ENCODE measurements around the gene TAF4. TPM values are rescaled to one million over a fixed set of nuclear protein-coding genes. Genes with fewer than 3 reads are reported as not detected.

Gene TAF4
- total and polyA plus RNA-seq, 2 of the 13 experiments (the other 11 are each of a cell fraction or from before 2014, with no cell fraction given), result 5.9 to 12.0 TPM

- TF ChIP-seq, protein P1, sequence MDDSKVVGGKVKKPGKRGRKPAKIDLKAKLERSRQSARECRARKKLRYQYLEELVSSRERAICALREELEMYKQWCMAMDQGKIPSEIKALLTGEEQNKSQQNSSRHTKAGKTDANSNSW (CRISPR knock-in tag; IDR thresholded peaks at IDR 0.05; ENCODE audit: borderline replicate concordance), result no peak
- no peak for TF ChIP-seq SCMH1 (CRISPR knock-in tag; IDR thresholded peaks at IDR 0.05; ENCODE audit: borderline replicate concordance)
- TF ChIP-seq ZKSCAN1 (IDR thresholded peaks at IDR 0.05; ENCODE audit: low read length), result no peak
- no peak for TF ChIP-seq ELF1 (CRISPR knock-in tag; IDR thresholded peaks at IDR 0.05)
- no peak for TF ChIP-seq ZNF724P (CRISPR knock-in tag; IDR thresholded peaks at IDR 0.05; ENCODE audit: borderline replicate concordance)
- TF ChIP-seq, protein P2, sequence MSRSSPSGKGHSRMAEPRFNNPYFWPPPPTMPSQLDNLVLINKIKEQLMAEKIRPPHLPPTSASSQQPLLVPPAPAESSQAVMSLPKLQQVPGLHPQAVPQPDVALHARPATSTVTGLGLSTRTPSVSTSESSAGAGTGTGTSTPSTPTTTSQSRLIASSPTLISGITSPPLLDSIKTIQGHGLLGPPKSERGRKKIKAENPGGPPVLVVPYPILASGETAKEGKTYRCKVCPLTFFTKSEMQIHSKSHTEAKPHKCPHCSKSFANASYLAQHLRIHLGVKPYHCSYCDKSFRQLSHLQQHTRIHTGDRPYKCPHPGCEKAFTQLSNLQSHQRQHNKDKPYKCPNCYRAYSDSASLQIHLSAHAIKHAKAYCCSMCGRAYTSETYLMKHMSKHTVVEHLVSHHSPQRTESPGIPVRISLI (CRISPR knock-in tag; IDR thresholded peaks at IDR 0.05; ENCODE audit: borderline replicate concordance), result no peak
- TF ChIP-seq HOXD1 (CRISPR knock-in tag; IDR thresholded peaks at IDR 0.05), result no peak
- TF ChIP-seq FOXK2 (IDR thresholded peaks at IDR 0.05), result no peak
- TF ChIP-seq, protein P3, sequence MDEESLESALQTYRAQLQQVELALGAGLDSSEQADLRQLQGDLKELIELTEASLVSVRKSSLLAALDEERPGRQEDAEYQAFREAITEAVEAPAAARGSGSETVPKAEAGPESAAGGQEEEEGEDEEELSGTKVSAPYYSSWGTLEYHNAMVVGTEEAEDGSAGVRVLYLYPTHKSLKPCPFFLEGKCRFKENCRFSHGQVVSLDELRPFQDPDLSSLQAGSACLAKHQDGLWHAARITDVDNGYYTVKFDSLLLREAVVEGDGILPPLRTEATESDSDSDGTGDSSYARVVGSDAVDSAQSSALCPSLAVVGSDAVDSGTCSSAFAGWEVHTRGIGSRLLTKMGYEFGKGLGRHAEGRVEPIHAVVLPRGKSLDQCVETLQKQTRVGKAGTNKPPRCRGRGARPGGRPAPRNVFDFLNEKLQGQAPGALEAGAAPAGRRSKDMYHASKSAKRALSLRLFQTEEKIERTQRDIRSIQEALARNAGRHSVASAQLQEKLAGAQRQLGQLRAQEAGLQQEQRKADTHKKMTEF (CRISPR knock-in tag; IDR thresholded peaks at IDR 0.05), result no peak
- TF ChIP-seq ZBTB33 (CRISPR knock-in tag; IDR thresholded peaks at IDR 0.05), result no peak
- no peak for TF ChIP-seq POLR2AphosphoS2 (IDR thresholded peaks at IDR 0.05; ENCODE audit: low read depth, low read length)
- peak; percentile 49; the same call in 1 of the 2 replicates for TF ChIP-seq GABPB1 (CRISPR knock-in tag; IDR thresholded peaks at IDR 0.05)
- no peak for TF ChIP-seq ARNT2 (CRISPR knock-in tag; IDR thresholded peaks at IDR 0.05; ENCODE audit: low read depth)
- no peak for TF ChIP-seq BRF2 (CRISPR knock-in tag; IDR thresholded peaks at IDR 0.05)
- no peak for TF ChIP-seq ZNF30 (CRISPR knock-in tag; IDR thresholded peaks at IDR 0.05)
- no peak for TF ChIP-seq KDM3A (CRISPR knock-in tag; IDR thresholded peaks at IDR 0.05; ENCODE audit: low read depth)
- no peak for TF ChIP-seq TBX3 (IDR thresholded peaks at IDR 0.05; ENCODE audit: borderline replicate concordance)
- TF ChIP-seq NR2F6 (IDR thresholded peaks at IDR 0.05), result peak; percentile 42; the same call in 1 of the 2 replicates
- TF ChIP-seq NR2F6 (CRISPR knock-in tag; IDR thresholded peaks at IDR 0.05), result peak; percentile 26
- no peak for TF ChIP-seq ZBTB1 (CRISPR knock-in tag; IDR thresholded peaks at IDR 0.05; ENCODE audit: borderline replicate concordance)
- no peak; the same call in 1 of the 2 replicates for TF ChIP-seq RAD51 (IDR thresholded peaks at IDR 0.05; ENCODE audit: borderline replicate concordance)
- no peak for TF ChIP-seq ZBTB37 (CRISPR knock-in tag; IDR thresholded peaks at IDR 0.05)
- no peak for TF ChIP-seq ZSCAN29 (CRISPR knock-in tag; conservative IDR thresholded peaks at IDR 0.05)
- TF ChIP-seq GFI1 (CRISPR knock-in tag; IDR thresholded peaks at IDR 0.05; ENCODE audit: borderline replicate concordance), result no peak
Measured at GRCh38 chr20:61966492-61967244, 99.0 kb downstream of the TAF4 start (continued).

Data from HepG2 (cell line).